Measurements from ENCODE around the gene PIM1.

Gene PIM1

DNA sequence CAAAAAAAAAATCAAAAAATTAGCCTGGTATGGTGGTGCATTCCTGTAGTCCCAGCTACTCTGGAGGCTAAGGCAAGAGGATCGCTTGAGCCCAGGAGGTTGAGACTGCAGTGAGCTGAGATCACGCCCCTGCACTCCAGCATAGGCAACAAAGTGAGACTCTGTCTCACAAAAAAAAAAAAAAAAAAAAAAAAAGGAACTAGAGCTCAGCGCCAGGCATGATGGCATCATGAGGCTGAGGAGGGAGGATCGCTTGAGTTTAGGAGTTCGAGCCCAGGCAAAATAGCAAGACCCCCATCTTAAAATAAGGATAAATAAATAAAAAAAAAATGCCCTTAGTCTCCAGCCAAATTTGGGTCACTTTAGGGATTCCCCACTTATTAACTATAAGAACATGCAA lies 40.4 kb upstream of the PIM1 start:
- H3K36me3 ChIP-seq (ENCODE audit: control insufficient read depth, insufficient read depth, low read length): peaks cover 11% of the 10 kb centered on the region
- H3K27ac ChIP-seq (ENCODE audit: low read depth, low read length): no peak overlapping the region
- no peaks in the 10 kb centered on the region for H3K9me3 ChIP-seq (ENCODE audit: control insufficient read depth, insufficient read depth, low read depth, low read length)
- H3K4me3 ChIP-seq (ENCODE audit: low read depth, low read length): no peak overlapping the region
- H3K4me1 ChIP-seq (ENCODE audit: control insufficient read depth, insufficient read depth, low read length): peaks cover 56% of the 10 kb centered on the region
- no peaks in the 10 kb centered on the region for H3K27me3 ChIP-seq (ENCODE audit: control insufficient read depth, insufficient read depth, low read length)
- H3K9ac ChIP-seq (ENCODE audit: low read length): no peak overlapping the region

DNA sequence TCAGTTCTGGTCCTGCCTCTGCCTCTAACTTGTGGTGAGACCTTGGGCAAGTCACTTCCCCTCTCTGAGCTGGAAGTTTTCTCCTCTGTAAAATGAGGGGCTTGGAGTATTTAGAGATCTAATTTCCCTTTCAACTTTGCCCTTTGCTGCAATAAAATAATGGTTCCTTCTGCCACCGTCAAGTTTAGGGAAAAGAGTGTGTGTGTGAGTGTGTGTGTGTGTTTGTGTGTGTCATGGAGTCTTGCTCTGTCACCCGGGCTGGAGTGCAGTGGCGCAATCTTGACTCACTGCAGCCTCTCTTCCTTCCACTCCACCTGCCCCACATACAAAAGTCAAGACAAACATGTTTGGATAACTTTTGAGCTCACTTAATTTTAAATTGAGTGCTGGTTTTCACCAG lies 39.2 kb upstream of the PIM1 start:
- H3K9me3 ChIP-seq (ENCODE audit: control insufficient read depth, insufficient read depth, low read depth, low read length): no peaks in the 10 kb centered on the region
- no peak overlapping the region for H3K27ac ChIP-seq (ENCODE audit: low read depth, low read length)
- no peak overlapping the region for H3K9ac ChIP-seq (ENCODE audit: low read length)
- no peaks in the 10 kb centered on the region for H3K27me3 ChIP-seq (ENCODE audit: control insufficient read depth, insufficient read depth, low read length)
- H3K4me1 ChIP-seq (ENCODE audit: control insufficient read depth, insufficient read depth, low read length): peaks cover 62% of the 10 kb centered on the region
- peaks cover 11% of the 10 kb centered on the region for H3K36me3 ChIP-seq (ENCODE audit: control insufficient read depth, insufficient read depth, low read length)
- no peak overlapping the region for H3K4me3 ChIP-seq (ENCODE audit: low read depth, low read length)

DNA sequence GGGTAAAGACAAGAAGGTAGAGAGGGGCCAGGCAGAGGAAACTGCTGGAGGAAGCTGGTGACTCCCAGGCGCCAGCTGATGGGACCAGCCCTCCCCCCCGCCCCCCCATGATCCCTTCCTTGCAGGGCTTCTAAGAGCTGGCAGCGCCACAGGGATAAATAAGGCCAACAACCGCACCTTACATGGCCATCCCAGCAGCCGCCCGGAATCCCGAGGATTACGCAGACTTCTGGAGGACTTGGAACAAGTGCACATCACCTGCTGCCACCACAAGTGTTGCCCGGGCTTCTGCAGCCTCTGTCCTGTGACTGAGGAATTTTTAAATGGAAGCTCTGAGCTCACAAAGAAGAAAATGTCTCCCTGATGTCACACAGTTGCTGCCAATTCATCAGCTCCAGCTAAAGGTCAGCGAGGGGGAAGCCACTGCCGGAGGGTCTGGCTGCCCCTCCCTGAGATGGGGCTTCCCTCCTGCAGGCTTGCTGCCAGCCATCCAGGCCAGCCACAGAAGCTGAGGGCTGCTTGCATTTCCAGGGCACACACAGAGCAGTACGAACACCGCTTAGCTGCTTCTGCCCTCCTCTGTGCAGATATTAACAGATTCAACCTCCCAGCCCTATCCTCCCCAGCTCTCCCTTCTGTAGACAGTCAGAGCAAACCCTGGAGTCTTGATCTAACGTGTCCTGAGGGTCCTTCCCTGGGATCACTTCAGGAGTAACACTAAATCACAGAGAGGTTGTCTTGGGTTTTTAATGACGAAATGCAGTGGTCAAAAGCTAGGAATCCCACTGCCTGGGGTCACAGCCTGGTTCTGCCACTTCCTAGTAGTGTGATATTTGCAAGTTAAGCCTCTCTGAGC lies 38.6 kb upstream of the PIM1 start:
- Histone ChIP-seq H3K27ac (ENCODE audit: low read depth, low read length) (peak overlapping the region; percentile 84), H3K4me3 (ENCODE audit: low read depth, low read length) (0 out of 2 replicates have a peak overlapping the region, but pooled peaks have one; percentile 7), H3K9ac (ENCODE audit: low read length) (peak overlapping the region; percentile 64), H3K9me3 (ENCODE audit: control insufficient read depth, insufficient read depth, low read depth, low read length) (no peaks in the 10 kb centered on the region), H3K4me1 (ENCODE audit: control insufficient read depth, insufficient read depth, low read length) (peaks cover 66% of the 10 kb centered on the region), H3K36me3 (ENCODE audit: control insufficient read depth, insufficient read depth, low read length) (peaks cover 11% of the 10 kb centered on the region), H3K27me3 (ENCODE audit: control insufficient read depth, insufficient read depth, low read length) (no peaks in the 10 kb centered on the region)

DNA sequence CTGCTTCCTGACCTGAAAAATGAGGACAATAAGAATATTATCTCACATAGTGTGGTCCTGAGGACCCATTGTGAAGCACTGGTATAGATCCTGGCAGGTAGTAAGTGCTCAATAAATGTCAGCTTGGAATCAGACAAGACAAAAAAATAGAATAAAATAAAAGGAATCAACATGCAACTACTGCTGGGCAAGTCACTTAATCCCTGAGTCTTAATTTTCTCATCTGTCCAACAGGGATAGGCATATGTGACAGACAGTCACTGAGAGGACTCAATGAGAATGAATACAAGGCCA lies 38.0 kb upstream of the PIM1 start:
- H3K9me3 ChIP-seq (ENCODE audit: control insufficient read depth, insufficient read depth, low read depth, low read length): no peaks in the 10 kb centered on the region
- H3K9ac ChIP-seq (ENCODE audit: low read length): peak overlapping the region; percentile 64
- peak overlapping the region; percentile 84; the same call in 1 of the 2 replicates for H3K27ac ChIP-seq (ENCODE audit: low read depth, low read length)
- H3K4me1 ChIP-seq (ENCODE audit: control insufficient read depth, insufficient read depth, low read length): peaks cover 64% of the 10 kb centered on the region
- H3K4me3 ChIP-seq (ENCODE audit: low read depth, low read length): no peak overlapping the region
- H3K27me3 ChIP-seq (ENCODE audit: control insufficient read depth, insufficient read depth, low read length): no peaks in the 10 kb centered on the region
- H3K36me3 ChIP-seq (ENCODE audit: control insufficient read depth, insufficient read depth, low read length): peaks cover 11% of the 10 kb centered on the region

DNA sequence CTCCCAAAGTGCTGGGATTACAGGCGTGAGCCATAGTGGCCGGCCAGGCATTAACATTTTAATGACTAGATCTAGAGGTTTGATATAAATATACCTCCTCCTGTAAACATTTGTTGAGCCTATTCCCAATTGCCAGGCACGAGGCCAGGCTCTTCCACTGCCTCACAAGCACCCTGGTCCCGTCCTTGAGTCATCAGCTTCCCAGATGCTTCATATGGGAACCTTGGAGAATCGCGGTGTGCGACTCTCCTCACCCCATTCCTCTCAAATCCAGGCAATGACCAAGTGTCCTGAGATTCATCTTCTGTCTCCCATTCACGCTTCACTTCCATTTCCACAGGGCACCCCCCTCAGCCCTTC lies 35.9 kb upstream of the PIM1 start:
- peak overlapping the region; percentile 99 for H3K9ac ChIP-seq (ENCODE audit: low read length)
- peaks cover 54% of the 10 kb centered on the region for H3K4me1 ChIP-seq (ENCODE audit: control insufficient read depth, insufficient read depth, low read length)
- H3K9me3 ChIP-seq (ENCODE audit: control insufficient read depth, insufficient read depth, low read depth, low read length): no peaks in the 10 kb centered on the region
- peaks cover 11% of the 10 kb centered on the region for H3K36me3 ChIP-seq (ENCODE audit: control insufficient read depth, insufficient read depth, low read length)
- no peaks in the 10 kb centered on the region for H3K27me3 ChIP-seq (ENCODE audit: control insufficient read depth, insufficient read depth, low read length)
- H3K4me3 ChIP-seq (ENCODE audit: low read depth, low read length): no peak overlapping the region
- H3K27ac ChIP-seq (ENCODE audit: low read depth, low read length): peak overlapping the region; percentile 99; the same call in 1 of the 2 replicates

DNA sequence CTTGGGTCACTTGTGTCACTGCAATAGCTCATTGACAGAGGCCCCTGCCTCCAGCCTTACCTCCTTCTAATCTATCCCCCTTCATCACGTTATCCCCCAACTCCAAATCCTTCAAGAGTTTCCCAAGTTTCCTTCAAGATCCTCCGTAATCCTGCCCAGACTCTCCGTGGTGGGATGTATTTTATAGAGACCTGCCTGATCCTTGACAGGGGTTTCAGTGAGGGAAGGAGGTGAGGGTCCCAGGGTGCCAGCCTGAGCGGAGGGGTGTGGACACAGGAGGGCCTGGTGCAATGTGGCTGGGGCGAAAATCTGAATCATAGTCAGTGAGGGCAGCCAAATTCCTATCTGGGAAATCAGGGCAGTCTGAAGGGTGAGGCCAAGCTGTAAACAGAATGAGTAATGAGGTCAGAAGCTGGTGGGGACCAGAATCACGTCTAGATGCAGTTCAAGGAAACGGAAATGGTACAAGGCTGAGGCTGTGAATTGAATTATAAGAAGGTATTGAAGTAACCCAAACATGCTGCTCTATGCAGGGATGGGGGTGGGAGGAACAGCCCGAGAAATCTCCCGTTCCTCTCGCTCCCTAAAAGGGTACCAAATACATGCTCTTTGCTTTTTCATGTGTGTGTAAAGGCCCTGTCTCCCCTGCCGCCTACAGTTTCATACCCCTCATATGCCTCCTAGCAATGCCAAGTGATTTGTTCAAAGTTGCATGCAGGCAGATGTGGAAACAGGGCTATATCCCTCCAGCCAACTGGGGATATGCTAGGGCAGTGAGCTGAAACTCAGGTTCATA lies 35.4 kb upstream of the PIM1 start:
- Histone ChIP-seq H3K9me3 (ENCODE audit: control insufficient read depth, insufficient read depth, low read depth, low read length) (no peaks in the 10 kb centered on the region), H3K27me3 (ENCODE audit: control insufficient read depth, insufficient read depth, low read length) (no peaks in the 10 kb centered on the region), H3K4me3 (ENCODE audit: low read depth, low read length) (peak overlapping the region; percentile 40), H3K36me3 (ENCODE audit: control insufficient read depth, insufficient read depth, low read length) (peaks cover 11% of the 10 kb centered on the region), H3K9ac (ENCODE audit: low read length) (peak overlapping the region; percentile 99), H3K4me1 (ENCODE audit: control insufficient read depth, insufficient read depth, low read length) (peaks cover 57% of the 10 kb centered on the region), H3K27ac (ENCODE audit: low read depth, low read length) (peak overlapping the region; percentile 99; the same call in 1 of the 2 replicates)

DNA sequence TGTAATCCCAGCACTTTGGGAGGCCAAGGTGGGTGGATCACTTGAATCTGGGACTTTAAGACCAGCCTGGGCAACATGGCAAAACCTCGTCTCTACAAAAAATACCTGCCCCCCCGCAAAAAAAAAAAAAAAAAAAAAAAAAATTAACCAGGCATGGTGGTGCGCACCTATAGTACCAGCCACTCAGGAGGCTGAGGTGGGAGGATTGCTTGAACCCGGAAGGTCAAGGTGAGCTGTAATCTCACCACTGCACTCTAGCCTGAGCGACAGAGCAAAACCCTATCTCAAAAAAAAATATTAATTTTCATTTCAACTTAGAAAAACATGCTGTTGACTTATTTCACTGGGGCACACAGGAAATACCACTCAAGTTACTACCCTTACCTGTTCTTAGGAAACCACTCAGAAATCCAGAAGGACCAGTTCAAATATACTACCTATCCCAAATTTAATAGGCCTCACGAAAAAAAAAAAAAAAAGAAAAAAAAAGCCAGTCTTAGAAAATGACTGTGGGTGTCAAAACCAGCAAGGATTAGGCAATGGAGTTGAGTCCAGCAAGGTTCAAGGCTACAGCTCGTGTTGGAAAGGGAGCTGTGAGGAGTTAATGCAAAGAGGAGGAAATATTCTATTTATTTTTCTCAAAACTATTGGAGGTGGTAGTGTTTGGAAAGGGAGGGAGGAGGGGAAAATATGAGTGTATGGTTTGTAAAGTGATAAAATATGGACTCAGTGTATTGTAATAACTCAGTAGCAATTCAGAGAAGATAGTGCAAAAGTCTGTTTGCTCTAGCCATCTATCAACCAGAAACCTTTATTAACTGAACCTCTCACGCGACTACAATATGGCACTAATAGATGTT lies 33.9 kb upstream of the PIM1 start:
- Histone ChIP-seq H3K4me3 (ENCODE audit: low read depth, low read length) (peak overlapping the region; percentile 78), H3K9ac (ENCODE audit: low read length) (peak overlapping the region; percentile 99), H3K36me3 (ENCODE audit: control insufficient read depth, insufficient read depth, low read length) (peaks cover 3% of the 10 kb centered on the region; the same call in 1 of the 2 replicates), H3K4me1 (ENCODE audit: control insufficient read depth, insufficient read depth, low read length) (peaks cover 65% of the 10 kb centered on the region), H3K27me3 (ENCODE audit: control insufficient read depth, insufficient read depth, low read length) (no peaks in the 10 kb centered on the region), H3K9me3 (ENCODE audit: control insufficient read depth, insufficient read depth, low read depth, low read length) (no peaks in the 10 kb centered on the region), H3K27ac (ENCODE audit: low read depth, low read length) (peak overlapping the region; percentile 99)

DNA sequence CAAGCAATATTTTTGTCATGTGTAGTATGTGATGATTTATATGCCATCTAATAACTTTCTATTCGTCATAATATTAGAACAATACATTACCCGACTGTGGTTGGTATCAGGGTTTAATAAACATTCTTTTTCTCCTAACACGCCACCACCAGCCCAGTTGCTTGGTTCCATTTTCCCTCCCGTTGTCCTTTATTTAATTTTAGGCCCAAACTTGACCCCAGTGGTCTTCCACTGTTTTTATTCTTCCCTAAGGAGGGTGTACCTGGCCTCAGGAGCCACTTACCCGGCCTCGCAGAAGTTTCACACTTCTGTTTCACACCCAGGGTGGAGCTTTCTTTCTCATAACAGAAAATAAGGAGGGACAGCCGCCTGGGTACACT lies 33.1 kb upstream of the PIM1 start:
- H3K36me3 ChIP-seq (ENCODE audit: control insufficient read depth, insufficient read depth, low read length): peaks cover 3% of the 10 kb centered on the region; the same call in 1 of the 2 replicates
- H3K4me3 ChIP-seq (ENCODE audit: low read depth, low read length): peak overlapping the region; percentile 78
- H3K9me3 ChIP-seq (ENCODE audit: control insufficient read depth, insufficient read depth, low read depth, low read length): no peaks in the 10 kb centered on the region
- peak overlapping the region; percentile 99 for H3K27ac ChIP-seq (ENCODE audit: low read depth, low read length)
- peaks cover 63% of the 10 kb centered on the region for H3K4me1 ChIP-seq (ENCODE audit: control insufficient read depth, insufficient read depth, low read length)
- H3K27me3 ChIP-seq (ENCODE audit: control insufficient read depth, insufficient read depth, low read length): no peaks in the 10 kb centered on the region
- H3K9ac ChIP-seq (ENCODE audit: low read length): peak overlapping the region; percentile 99

DNA sequence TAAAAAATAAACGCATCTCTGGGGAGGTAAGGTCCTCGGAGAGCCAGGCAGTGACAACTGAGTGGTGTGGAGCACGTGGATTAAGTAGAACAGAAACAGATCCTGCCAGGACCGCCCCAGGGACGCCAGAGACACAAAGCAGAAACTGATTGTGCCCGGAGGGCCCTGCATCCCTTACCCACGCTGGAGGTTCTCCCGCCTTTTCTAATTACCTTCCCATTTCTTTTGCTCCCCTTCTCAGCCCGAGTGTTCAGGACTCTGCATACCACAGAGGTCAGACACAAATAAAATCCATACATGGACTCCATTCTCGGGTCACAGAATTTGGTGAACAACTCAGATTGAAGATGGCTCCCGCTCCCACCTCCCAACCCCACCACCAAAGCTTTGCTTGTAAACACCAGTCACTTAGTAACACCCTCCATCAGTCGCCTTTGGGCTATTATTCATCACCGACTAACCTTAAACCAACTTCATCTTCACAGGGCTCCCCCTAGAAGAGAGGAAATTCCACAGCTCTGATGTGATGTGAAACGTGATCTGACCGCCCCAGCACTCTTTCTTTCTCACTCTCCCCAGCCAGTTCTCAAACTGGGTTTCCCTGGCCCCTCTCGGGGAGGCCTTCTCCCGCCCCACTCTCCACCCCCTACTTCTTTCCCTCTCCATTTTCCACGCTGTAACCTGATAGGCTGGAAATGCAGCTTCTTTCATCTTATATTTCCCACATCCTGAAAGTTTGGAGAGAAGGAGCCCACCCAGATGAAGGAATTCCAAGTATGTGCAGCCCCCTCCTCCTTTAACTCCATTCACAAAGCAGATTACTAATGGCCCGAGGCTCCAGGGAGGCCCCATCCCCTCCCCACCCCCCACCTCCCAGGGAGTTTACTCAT lies 32.5 kb upstream of the PIM1 start:
- peak overlapping the region; percentile 78 for H3K4me3 ChIP-seq (ENCODE audit: low read depth, low read length)

DNA sequence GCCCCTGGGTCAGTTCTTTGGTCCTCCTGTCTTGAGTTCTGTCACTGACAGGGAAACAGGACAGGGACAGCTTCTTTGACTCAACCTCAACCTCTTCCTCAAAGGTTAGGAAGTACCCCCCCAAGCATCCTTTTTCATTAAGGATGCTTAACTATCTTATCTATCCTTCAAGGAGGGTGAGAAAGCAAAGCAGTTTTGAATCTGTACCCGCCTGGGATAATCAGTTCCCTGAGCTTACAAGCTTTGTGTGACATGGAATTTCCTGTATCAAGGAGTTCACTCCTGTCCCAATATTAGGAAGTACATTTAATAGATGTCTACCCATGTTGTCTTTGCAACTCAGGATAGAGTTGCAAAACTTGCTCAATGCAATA lies 31.1 kb upstream of the PIM1 start:
- peak overlapping the region; percentile 99; the same call in 1 of the 2 replicates for H3K27ac ChIP-seq (ENCODE audit: low read depth, low read length)
- peaks cover 3% of the 10 kb centered on the region; the same call in 1 of the 2 replicates for H3K36me3 ChIP-seq (ENCODE audit: control insufficient read depth, insufficient read depth, low read length)
- no peaks in the 10 kb centered on the region for H3K27me3 ChIP-seq (ENCODE audit: control insufficient read depth, insufficient read depth, low read length)
- no peak overlapping the region; the same call in 1 of the 2 replicates for H3K4me3 ChIP-seq (ENCODE audit: low read depth, low read length)
- peaks cover 75% of the 10 kb centered on the region for H3K4me1 ChIP-seq (ENCODE audit: control insufficient read depth, insufficient read depth, low read length)
- no peaks in the 10 kb centered on the region for H3K9me3 ChIP-seq (ENCODE audit: control insufficient read depth, insufficient read depth, low read depth, low read length)
- peak overlapping the region; percentile 65 for H3K9ac ChIP-seq (ENCODE audit: low read length)

More for the DNA sequence above, 32.5 kb upstream of the PIM1 start:
- H3K9me3 ChIP-seq (ENCODE audit: control insufficient read depth, insufficient read depth, low read depth, low read length): no peaks in the 10 kb centered on the region
- no peaks in the 10 kb centered on the region for H3K27me3 ChIP-seq (ENCODE audit: control insufficient read depth, insufficient read depth, low read length)
- peaks cover 67% of the 10 kb centered on the region for H3K4me1 ChIP-seq (ENCODE audit: control insufficient read depth, insufficient read depth, low read length)
- H3K36me3 ChIP-seq (ENCODE audit: control insufficient read depth, insufficient read depth, low read length): peaks cover 3% of the 10 kb centered on the region; the same call in 1 of the 2 replicates
- peak overlapping the region; percentile 99 for H3K9ac ChIP-seq (ENCODE audit: low read length)
- H3K27ac ChIP-seq (ENCODE audit: low read depth, low read length): peak overlapping the region; percentile 99
